CD4-positive, alpha-beta T cell treated with Interleukin-17A for 4 hours (primary cell): ENCODE data around the gene IL6.
"Not testable (repeated sequence)": the region's sequence is repeated elsewhere in the genome, so short reads cannot be mapped to it uniquely, and the experiment has no call there.

Experiments used
- DNase-seq: peaks from one replicate; pipeline ENCODE4 v3.0.0-alpha.2; 2020; ENCODE audit warnings: mixed read lengths

The IL6 gene

DNA sequence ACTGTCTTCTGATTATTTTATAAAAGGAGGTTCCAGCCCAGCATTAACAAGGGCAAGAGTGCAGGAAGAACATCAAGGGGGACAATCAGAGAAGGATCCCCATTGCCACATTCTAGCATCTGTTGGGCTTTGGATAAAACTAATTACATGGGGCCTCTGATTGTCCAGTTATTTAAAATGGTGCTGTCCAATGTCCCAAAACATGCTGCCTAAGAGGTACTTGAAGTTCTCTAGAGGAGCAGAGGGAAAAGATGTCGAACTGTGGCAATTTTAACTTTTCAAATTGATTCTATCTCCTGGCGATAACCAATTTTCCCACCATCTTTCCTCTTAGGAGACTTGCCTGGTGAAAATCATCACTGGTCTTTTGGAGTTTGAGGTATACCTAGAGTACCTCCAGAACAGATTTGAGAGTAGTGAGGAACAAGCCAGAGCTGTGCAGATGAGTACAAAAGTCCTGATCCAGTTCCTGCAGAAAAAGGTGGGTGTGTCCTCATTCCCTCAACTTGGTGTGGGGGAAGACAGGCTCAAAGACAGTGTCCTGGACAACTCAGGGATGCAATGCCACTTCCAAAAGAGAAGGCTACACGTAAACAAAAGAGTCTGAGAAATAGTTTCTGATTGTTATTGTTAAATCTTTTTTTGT lies 2.3 kb downstream of the IL6 start:
- DNase-seq, result no peak

DNA sequence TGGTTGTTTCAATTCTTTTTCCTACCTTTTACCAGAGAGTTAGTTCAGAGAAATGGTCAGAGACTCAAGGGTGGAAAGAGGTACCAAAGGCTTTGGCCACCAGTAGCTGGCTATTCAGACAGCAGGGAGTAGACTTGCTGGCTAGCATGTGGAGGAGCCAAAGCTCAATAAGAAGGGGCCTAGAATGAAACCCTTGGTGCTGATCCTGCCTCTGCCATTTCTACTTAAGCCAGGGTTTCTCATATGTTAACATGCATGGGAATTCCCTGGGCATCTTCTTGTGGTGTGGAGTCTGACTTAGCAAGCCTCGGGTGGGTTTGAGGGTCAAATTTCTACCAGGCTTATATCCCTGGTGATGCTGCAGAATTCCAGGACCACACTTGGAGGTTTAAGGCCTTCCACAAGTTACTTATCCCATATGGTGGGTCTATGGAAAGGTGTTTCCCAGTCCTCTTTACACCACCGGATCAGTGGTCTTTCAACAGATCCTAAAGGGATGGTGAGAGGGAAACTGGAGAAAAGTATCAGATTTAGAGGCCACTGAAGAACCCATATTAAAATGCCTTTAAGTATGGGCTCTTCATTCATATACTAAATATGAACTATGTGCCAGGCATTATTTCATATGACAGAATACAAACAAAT lies 3.2 kb downstream of the IL6 start:
- DNase-seq, result no peak

DNA sequence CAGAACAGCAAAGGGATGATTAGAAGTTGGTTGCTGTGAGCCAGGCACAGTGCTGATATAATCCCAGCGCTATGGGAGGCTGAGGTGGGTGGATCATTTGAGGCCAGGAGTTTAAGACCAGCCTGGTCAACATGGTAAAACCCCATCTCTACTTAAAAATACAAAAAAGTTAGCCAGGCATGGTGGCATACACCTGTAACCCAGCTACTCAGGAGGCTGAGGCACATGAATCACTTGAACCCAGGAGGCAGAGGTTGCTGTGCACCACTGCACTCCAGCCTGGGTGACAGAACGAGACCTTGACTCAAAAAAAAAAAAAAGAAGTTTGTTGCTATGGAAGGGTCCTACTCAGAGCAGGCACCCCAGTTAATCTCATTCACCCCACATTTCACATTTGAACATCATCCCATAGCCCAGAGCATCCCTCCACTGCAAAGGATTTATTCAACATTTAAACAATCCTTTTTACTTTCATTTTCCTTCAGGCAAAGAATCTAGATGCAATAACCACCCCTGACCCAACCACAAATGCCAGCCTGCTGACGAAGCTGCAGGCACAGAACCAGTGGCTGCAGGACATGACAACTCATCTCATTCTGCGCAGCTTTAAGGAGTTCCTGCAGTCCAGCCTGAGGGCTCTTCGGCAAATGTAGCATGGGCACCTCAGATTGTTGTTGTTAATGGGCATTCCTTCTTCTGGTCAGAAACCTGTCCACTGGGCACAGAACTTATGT lies 4.1 kb downstream of the IL6 start:
- DNase-seq, result no peak

DNA sequence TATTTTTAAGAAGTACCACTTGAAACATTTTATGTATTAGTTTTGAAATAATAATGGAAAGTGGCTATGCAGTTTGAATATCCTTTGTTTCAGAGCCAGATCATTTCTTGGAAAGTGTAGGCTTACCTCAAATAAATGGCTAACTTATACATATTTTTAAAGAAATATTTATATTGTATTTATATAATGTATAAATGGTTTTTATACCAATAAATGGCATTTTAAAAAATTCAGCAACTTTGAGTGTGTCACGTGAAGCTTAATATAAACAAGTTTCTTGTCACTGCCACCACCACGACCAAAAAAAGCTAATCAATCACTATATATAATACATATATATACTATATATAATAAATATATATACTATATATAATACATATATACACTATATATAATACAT lies 4.8 kb downstream of the IL6 start:
- DNase-seq, result no peak

DNA sequence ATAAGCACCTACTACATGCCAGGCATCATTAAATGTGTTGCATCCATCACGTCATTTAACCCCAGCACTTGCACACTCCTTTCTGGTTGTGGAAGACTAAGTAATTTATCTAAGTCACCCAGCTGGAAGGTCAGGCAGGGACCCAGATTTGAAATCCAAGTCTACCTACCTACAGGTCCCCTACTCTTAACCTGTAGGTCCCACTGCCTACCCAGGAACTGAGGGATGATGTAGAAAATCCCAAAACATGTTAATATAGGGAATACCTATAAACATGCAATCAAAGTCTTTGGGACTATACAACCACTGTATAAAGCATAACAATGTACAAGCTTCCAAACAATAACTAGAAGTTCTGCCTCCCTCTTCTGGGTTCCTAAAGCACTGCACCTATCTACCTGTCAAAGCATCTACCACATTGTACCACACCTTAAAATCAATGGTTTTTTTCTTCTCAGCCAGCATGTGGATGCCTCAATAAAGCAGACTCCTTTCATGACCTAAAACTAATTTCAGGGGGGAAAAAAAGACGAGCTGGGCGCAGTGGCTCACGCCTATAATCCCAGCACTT lies 5.6 kb downstream of the IL6 start:
- no peak for DNase-seq

DNA sequence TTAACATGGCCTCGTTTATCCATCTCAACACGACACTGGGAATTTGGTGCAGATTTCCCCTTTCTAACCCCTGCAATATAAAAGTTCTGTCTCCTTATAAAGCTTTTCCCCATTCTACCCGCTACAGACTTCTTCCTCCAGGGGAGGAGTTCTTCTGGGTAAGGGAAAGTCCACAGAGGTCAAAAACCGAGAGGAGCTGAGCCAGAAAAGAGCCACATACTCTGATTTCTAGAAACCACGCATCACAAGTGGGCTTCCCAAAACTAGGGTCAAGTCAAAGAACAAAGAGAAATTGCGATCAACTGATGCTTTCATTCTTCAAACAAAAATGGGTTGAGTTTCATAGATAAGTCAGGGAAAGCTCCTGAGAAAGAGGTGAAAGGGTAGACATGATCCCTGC lies 6.8 kb downstream of the IL6 start:
- no peak for DNase-seq

DNA sequence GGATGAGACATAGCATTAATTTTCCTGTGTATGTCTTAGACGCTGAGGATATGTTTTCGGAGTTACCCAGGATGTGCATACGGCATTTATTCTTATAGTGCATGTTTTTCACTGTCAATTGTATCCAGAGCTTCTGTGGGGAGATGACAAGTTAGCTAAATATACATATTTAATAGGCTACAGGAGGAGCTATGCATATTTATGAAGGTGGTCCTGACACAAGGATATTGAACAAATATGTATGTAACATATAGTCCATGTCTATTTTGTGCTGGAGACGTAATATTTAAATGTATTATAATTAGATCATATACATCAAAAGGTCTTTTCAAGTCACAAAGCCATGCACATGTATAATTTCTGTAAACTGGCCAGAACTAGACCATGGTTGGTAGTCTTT lies 16.0 kb downstream of the IL6 start:
- DNase-seq, result no peak

DNA sequence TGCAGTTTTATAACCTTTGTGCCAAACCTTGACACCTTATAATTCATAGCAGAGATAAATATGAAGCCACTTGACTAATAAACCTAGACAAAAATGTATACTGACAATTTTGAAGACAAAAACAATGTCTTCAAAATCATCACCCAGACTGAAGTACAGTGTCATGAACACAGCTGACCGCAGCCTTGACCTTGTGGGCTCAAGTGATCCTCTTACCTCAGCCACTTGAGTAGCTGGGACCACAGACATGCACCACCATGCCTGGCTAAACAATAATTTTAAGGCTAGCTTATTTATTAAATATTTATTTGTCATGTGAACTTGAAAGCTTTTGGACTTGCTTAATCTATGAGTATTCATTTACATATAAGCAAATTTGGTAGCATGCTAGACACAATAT lies 24.3 kb downstream of the IL6 start:
- DNase-seq, result no peak

DNA sequence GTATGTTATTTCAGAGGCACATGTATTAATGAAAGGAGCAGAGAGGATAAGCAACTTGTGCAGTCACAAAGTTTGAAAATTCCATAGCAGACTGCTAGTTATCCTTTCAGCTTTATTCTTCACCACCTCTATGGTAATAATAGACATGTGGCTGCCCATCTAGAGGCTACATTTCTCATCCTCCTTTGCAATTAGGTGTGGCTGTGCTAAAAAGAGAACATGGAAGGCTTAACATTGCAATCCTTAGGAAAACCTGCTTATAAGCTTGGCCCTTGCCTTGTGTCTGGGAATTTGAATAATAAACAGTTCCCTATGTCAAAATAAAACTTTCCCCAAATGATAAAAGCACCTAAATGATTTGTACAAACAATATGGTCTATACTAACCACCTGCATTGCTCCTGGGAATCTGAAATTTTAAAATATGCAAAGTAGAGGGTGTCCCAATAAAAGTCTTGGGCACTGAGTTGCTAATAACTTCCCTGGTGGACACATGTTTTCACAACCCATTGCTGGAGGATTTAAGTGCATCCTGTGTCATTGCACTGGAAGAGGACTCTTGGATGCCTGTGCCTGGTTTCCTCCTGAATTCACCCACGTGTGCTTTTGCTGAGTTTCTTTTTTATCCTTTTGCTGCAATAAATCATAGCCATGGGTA lies 30.5 kb downstream of the IL6 start:
- no peak for DNase-seq

DNA sequence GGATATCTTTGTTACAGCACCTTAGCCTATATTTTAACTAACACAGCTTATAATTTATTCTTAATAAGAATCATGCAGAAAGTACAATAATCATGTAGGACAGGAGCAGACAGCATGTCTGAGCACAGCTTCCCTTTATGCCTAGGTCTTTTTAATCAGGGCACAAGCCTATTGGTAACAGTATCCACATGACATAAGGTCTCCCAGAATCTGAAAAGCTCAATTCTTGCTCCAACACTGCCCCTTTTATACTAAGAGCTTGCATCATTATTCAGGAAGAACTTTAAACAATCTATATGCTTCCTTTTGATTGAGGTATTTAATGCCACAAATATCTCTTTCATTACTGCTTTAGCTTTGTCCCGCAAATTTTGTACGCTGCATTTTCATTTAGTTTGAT lies 31.6 kb downstream of the IL6 start:
- no peak for DNase-seq

DNA sequence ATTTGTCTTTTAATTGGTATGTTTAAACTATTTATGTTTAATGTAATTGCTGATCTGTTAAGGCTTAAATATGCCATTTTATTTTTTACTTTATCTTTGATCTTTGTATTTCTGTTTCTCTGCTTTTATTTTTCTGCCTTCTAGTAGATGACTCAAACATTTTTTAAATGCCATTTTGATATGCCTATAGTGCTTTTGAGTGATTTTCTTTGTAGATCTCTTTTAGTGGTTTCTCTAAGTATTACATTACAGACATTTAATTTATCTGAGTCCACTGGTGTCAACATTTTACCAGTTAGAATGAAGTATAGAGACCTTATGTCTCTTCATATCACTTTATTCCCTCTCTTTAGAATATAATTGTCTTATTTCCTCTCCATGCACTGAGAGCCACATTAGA lies 32.7 kb downstream of the IL6 start:
- no peak for DNase-seq

DNA sequence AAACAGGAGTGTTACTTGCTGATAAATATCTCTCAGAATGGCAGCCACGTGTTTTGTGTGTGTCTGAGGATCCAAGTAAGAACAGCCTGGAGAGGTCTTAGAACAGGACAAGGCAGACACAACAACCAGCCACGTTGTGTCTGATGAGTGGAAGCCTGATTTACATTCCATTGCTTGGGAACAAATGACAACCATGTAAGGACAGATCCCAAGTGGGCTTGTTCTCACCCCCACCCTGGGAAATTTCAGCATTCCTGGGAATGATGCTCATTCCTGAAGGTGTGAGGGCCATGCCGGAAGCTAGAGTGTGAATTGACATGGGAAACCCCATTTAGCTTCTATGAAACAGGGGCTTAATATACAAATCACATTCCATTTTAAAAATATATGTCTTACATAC lies 35.9 kb downstream of the IL6 start:
- DNase-seq, result no peak

DNA sequence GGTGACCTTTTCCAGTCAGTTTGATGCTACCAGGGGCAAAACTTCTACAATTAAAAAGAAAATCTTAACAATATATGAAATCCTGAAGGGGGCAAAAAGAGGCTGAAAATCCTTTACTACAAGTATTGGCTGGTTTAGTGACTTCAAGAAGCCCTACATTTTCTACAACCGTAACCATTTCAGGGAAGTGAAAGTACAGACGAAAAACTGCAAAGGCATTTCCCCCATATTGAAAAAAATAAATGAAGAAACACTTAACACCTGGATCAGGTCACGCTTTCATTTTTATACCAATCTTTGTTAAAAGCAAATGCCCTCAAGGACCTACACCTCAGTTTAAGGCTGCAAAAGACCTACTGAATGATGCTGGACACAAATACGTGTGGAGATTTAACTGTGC lies 38.6 kb downstream of the IL6 start:
- no peak for DNase-seq

DNA sequence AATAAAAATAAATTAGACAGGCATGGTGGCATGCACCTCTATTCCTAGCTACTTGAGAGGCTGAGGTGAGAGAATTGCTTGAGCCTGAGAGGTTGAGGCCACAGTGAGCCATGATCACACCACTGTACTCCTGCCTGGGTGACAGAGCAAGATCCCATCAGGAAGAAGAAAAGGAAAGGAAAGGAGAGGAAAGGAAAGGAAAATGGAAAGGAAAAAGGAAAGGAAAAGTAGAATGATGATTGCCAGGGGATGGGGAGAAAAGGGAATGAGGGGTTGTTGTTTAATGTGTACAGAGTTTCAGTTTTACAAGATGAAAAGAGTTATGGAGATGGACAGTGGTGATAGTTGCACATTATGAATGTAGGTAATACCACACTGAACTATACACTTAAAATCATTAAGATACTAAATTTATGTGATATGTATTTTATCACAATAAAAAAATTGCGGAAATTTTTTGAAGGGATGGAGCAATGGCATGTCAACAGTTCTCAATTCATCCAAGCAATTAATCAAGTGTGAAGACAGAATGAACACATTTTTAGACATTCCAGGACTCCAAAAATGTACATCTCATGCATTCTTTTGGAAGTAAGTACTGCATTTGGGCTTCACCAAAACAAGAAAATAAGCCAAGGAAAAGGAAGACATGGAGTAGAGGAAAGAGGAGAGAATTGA lies 44.3 kb downstream of the IL6 start:
- no peak for DNase-seq

DNA sequence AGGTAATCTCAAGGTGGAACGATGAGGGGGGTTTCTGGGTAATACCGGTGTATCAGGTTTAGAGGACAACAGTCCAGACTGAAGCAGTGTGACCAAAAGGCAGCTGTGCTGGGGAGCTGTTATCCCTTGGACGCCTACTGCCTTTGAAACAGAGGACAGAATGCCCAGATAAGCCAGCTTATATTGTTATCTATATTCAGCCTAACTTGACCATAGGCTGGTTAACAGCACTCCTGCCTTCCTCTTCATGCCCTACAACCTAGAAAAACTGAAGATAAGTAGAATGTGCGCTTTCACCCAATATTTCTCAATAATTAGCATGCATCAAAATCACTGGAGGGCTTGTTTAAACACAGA lies 44.9 kb downstream of the IL6 start:
- DNase-seq, result no peak

DNA sequence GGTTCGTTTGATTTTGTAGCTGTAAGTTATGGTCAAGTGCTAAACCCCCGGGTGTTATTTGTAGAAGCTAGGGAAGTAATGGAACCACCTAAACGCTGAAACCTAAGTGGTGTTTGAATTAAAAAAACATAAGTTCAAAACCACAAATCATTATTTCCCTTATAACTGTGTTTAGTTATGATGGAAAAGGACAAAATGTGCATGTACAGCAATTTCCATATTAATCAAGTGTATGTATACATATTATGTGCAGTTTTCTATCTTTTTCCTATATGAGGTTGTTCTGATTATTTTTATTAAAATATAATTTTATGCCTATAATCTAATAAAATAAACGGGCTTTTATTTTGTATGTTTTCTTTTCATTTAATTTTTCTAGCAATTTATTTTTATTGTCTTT lies 45.9 kb downstream of the IL6 start:
- no peak for DNase-seq

DNA sequence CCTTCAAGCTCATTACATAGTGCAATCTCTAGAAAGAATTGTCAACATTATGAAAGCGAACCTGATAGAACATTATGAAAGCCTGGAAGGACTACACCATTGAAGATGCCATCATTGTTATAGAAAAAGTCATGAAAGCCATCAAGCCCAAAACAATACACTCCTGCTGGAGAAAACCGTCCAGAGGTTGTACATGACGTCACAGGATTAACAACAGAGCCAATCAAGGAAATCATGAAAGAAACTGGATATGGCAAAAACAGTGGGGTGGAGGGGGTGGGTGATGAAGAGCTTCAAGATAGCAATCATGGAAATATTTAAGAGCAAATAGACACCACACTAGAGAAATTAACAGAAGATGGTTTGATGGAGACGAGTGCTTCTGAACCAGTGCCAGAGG lies 50.0 kb downstream of the IL6 start:
- no peak for DNase-seq

DNA sequence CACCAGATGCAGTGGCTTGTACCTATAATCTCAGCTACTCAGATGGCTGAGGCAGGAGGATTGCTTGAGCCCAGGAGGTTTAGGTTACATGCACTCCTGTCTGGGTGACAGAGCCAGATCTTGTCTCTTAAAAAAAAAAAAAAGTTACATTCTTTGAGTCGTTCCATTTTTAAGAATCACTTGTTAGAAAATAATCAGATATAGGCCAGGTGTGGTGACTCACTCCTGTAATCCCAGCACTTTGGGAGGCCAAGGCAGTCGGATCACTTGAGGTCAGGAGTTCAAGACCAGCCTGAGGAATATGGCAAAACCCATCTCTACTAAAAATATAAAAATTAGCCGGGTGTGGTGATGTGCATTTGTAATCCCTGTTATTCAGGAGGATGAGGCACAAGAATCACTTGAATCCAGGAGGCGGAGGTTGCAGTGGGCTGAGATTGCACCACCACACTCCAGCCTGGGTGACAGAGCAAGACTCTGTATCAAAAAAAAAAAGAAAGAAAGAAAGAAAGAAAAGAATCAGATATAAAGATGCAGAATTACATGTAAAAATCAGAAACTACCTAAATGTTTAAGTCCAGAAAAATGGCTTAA lies 52.8 kb downstream of the IL6 start:
- DNase-seq, result not testable (repeated sequence)

DNA sequence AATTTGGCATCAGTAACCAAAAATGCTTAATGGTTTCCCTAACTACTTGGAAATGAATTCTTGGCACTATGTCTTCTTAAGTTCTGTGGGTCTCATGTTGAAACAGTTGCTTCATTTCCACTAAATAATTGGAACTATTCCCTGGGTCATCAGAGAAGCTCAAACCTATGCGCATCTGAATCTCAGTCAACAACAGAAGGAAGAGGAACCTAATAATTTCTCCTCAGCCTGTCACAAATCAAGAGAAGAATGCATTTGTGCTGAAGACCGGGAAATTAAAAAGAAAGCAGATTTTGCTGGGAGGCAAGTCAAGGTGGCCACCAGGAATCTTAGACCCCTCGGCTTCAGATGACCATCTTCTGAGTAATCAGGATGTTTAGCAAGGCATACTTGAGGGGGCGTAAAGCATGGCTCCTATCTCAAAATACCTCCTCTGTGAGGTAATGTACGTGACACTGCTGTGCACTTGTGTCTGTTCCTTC lies 54.3 kb downstream of the IL6 start:
- no peak for DNase-seq
